GM19043 (cell line): ENCODE measurements around the gene DOK1.

ENCODE experiments used
- ATAC-seq: cut with Tn5 transposase; IDR thresholded peaks from one replicate; pipeline ENCODE4 v1.9.1; 2021; ENCODE audit warnings: low read depth; ENCODE audit not compliant: unreplicated experiment

DOK1 gene

DNA sequence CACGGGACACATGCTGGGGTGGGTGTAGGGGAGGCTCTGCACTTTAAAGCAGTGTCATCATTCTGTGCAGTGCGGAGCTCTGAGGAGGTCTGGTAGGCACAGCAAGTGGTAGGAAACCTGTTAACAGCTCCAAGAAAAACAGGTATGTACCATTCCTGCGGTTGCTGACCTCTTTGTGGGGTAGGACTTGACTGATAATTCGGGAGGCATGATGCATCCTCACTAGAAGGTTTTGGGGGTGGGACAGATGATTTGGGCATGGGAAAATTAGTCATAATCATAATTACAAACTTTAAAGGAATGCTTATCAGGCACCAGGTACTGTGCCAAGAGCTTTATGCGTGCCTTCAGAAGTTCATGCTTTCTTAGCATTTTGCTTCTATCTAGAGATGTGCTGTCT is 9.7 kb downstream of the DOK1 start:
- ATAC-seq: no peak

DNA sequence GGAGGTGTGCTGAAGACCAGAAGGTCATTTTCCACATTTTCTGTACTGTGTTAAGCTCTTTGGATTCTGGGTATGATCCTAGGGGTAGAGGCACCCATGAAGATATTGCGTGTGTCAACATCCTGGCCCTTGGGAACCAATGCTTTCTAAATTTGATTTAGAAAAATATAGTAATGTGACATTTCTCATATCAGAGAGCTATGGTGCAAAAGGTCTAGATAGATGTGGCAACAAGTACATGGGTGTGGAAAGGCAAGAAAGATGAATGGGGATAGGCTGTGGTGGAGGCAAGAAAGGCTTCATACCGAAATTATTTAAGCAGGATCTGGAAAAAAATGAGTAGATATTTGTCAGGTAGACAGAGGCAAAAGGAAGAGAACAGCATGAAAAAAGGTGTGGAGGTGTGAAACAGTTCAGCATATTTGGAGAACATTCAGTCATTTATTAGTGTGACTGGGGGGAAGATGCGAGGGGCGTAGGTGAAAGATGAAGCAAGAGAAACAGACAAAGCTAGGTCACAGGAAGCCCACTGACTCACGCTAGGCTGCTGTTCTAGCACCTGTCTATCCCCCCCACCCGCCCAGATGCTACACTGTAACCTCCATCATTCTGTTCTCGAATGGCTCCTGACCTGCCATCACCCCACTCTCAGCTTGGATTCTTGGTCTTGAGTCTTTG is 11.7 kb downstream of the DOK1 start:
- no peak for ATAC-seq

GRCh38 chr2:74566754-74567085 is 12.2 kb downstream of the DOK1 start:
- ATAC-seq: no peak

GRCh38 chr2:74567881-74568280 is 13.4 kb downstream of the DOK1 start:
- ATAC-seq: no peak

- ATAC-seq: no peak
Observed at GRCh38 chr2:74569686-74570085, 15.2 kb downstream of the DOK1 start.

GRCh38 chr2:74571058-74571457 is 16.5 kb downstream of the DOK1 start:
- ATAC-seq: peak; percentile 58

DNA sequence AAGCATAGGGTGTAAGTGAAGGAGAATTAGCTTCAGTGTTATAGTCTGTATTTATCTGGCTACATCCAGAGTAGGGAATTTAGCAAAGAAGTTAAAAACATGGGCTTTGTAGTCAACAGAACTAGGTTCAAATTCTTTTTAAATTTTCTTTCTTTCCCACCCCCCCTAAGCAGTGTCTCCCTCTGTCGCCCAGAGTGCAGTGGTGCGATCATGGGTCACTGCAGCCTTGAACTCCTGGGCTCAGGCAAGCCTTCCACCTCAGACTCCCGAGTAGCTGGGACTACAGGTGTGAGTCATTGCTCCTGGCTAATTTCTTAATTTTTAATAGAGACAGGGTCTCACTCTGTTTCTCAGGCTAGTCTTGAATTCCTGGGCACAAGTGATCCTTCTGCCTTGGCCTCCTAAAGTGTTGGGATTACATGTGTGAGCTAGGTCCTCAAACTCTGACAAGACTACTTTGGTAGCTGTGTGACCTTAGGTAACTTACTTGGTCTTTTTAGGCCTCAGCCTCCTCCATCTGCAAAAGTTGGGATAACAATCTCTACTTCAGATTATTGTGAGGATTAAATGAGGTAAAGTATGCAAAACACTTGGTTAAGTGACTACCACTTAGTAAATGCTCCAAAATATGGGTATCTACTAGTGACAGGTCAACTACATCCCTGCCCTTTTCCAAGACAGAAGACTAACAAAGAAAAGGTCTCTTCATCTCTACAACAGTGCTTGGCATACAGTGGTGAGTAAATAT is 17.8 kb downstream of the DOK1 start:
- ATAC-seq: no peak

- ATAC-seq: peak; percentile 42
Observed at GRCh38 chr2:74573747-74574562, 19.4 kb downstream of the DOK1 start.

GRCh38 chr2:74575320-74575719 is 20.8 kb downstream of the DOK1 start:
- no peak for ATAC-seq

DNA sequence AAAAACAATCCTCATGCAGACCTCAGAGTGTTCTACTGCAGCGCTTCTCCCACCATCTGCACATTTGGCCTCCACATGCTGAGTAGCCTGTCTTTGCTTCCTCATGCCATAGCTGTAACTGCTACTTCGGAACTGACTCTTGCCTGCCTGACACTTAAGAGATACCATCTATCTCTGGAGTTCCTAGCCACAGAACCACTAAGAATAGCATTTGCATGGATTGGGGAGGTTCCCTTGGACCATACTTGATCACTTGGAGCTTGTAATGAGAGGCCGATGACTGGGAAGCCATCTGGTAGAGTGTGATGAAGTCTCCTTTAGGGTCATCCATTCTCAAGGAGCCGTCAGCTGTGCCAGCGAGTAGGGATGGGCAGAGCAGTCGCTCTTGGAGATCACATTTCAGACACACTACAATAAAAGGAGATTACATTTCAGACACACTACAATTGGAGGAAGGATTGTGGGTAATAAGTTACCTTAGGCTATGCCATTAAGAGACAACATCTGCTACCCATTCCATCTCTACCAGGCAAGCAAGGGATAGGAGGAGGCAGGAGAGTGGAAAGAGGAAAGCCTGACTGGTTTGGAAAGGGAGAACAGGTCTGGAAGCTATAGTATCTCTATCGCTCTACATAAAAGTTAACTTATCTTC is 21.8 kb downstream of the DOK1 start:
- ATAC-seq: no peak

GRCh38 chr2:74576863-74577229 is 22.3 kb downstream of the DOK1 start:
- no peak for ATAC-seq

- ATAC-seq: no peak
Observed at GRCh38 chr2:74577448-74577847, 22.9 kb downstream of the DOK1 start.

DNA sequence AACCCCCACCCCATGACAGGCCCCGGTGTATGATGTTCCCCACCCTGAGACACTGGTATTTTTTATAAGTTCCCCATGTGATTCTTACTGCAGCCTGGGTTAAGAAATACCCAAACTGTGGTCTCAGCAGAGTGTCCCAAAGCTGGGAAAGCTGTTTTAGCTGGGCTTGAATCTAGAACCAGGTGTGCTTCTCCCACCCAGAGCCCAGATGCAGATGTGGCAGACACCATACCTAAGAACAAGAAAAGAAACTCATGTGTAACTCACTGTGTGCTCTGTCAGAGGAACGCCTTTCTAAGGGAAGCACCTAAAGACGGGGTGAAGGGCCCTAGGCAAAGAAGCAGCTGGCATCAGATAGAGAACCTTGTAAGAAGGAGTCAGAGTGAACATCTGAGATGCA is 23.9 kb downstream of the DOK1 start:
- no peak for ATAC-seq

- no peak for ATAC-seq
Observed at GRCh38 chr2:74581463-74581862, 26.9 kb downstream of the DOK1 start.

DNA sequence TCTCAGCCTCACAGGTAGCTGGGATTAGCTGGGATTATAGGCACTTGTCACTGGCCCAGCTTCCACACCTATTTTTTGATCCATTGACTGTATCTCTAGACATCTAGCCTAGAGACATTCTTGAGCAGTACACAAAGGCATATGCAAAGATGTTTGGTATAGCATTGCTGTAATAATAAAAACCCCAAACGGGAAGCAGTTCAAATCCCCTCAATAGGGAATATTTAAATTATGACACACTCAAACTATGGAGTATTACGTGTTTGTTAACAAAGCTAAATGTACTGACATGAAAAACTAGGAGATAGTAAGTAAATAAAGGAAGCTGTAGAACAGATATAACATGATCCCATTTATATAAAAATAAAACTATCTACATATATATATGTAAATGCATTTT is 27.7 kb downstream of the DOK1 start:
- no peak for ATAC-seq

DNA sequence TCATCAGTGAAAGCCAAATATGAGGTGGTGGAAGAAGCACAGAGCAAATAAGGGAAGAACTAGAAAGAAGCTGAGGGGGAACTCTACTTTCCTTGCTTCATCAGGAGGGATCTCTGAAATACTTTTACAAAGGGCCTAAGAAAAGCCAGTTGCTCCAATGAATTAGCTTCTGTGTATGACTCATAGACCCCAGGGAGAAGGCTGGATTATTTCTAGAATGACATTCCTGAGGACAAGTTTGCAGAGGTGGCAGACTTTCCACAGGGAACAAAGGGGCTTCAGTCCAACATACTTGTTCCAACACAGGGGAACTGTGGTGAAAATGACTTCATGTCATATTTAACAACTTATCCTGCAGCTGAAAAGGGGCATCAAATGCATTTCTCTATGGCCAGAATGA is 29.0 kb downstream of the DOK1 start:
- no peak for ATAC-seq

- ATAC-seq: no peak
Observed at GRCh38 chr2:74584088-74584645, 29.6 kb downstream of the DOK1 start.

DNA sequence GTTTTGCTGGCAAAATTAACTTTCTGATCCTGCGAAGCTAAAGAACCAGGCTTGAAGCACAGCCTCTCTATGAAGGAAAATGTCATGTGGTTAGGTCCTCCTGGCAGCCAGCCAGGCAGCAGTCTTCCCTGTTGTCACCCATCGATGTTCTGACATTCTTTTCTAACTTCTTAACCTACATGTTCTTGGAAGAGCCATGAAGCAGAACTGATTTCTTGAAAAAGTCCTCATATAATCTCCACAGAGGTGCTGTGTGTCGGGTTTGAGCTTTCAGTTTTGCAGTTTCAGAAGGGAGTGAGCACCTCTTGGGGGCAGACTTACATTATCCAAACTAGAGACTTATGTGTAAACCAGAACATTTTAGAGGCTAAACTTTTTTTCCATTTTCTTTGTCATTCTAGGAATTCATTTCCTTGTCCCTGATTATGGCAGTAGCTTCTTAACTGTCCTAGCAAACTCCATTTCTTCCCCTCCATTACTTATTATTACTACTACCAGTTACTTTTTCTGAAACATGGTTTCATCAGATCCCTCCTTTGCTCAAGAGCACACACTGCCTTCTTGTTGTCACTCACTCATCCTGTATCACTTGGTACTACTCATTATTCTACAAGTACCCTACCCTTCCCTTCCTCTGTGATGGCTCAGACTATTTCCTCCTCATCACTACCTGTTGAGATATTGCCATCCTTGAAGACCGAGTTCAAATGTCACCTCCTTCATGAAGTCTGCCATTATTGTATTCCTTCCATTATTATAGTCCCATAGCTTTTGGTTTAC is 31.1 kb downstream of the DOK1 start:
- peak; percentile 47 for ATAC-seq

DNA sequence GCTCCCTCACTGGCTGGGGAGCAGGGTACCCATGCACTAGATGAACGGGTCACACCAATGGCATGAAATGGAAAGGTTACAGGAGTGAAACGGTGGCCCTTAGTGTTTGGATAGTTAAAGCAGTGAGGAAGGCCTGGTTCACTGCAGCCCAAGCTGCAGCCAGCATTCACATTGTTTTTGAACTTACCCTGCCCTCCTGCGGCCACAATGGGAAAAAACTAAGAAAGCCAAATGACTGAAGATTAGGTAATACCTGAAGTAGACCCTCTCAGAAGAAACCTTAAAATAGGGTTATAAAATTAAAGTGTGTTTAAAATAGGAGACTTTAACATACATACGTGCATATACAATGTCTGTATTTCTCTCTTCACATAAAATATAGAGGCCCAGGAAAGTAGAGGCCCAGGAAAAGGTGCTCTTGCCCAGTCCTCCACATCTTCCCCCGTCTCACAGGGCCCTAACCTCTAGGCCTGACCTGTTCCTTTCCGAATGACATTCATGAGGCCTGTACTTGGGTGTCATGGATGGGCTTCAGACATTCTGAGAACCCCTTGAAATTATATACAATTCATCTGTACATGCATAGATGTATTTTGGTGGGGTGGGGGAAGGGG is 33.3 kb downstream of the DOK1 start:
- peak; percentile 60 for ATAC-seq

DNA sequence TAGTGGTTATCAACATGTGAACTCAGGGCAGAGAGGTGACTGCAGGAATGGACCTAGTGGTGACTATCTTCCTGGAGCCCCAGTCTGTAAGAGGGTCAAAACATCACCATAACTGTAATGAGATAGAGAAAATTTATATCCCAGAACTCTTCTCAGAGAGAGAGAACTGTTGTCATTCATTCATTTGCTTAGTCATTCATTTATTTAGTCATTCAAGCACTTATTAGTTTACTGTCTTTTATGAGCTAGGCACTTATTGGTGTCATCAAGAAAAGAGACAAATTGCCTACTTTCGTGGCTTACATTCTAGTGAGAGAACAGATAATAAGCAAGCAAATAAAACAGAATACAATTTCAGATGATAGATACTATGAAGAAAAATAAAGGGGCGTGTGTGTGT is 34.1 kb downstream of the DOK1 start:
- ATAC-seq: no peak
